Measurements from ENCODE around the gene AADACL3. TPM values are rescaled to one million over a fixed set of nuclear protein-coding genes. Genes with fewer than 3 reads are reported as not detected.

Gene AADACL3
- total RNA-seq, 4 donors from 2014 or later, result 11.6 to 70.4 (median 29.8) TPM

DNA sequence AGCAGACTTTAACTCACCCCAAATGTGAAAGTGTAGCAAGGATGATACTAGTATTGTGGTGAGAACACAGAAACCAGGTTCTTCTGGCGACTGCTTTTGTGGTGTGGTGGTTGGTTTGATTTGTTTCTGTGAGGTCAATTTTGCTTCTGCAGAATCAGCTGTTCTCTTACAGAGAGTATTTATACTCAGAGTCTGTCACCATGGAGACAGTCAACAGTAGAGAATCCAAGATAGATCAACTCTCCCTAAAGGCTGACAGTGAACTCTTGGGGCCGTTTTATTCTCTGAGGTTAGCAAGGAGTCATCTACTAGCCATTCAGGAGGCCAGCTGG is 30.0 kb downstream of the AADACL3 start, which contains the start of gene CFAP107:
Gene CFAP107, plus strand, starts transcription at position 209 of the 332 bp plus-strand sequence. CDS start 231 bp downstream, outside the sequence.
- Histone ChIP-seq H3K9me3 (peaks cover 11% of the 10 kb centered on the region), H3K4me3 (no peak within 1 kb of the TSS), H3K27me3 (no peaks in the 10 kb centered on the region), H3K4me1 (no peaks in the 10 kb centered on the region), H3K36me3 (no peaks in the 10 kb centered on the region), H3K27ac (no peak within 1 kb of the TSS)
- 26% methylated on average over 2 of the region's 2 CpGs for WGBS
- DNase-seq (ENCODE audit: low spot score in 2 of 2), result no peak
- no peak for TF ChIP-seq POLR2A (IDR thresholded peaks at IDR 0.05)
- TF ChIP-seq, protein P1, sequence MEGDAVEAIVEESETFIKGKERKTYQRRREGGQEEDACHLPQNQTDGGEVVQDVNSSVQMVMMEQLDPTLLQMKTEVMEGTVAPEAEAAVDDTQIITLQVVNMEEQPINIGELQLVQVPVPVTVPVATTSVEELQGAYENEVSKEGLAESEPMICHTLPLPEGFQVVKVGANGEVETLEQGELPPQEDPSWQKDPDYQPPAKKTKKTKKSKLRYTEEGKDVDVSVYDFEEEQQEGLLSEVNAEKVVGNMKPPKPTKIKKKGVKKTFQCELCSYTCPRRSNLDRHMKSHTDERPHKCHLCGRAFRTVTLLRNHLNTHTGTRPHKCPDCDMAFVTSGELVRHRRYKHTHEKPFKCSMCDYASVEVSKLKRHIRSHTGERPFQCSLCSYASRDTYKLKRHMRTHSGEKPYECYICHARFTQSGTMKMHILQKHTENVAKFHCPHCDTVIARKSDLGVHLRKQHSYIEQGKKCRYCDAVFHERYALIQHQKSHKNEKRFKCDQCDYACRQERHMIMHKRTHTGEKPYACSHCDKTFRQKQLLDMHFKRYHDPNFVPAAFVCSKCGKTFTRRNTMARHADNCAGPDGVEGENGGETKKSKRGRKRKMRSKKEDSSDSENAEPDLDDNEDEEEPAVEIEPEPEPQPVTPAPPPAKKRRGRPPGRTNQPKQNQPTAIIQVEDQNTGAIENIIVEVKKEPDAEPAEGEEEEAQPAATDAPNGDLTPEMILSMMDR (IDR thresholded peaks at IDR 0.05), result no peak
- TF ChIP-seq EP300 (IDR thresholded peaks at IDR 0.05), result no peak
- no peak for TF ChIP-seq POLR2AphosphoS5 (IDR thresholded peaks at IDR 0.05)

DNA sequence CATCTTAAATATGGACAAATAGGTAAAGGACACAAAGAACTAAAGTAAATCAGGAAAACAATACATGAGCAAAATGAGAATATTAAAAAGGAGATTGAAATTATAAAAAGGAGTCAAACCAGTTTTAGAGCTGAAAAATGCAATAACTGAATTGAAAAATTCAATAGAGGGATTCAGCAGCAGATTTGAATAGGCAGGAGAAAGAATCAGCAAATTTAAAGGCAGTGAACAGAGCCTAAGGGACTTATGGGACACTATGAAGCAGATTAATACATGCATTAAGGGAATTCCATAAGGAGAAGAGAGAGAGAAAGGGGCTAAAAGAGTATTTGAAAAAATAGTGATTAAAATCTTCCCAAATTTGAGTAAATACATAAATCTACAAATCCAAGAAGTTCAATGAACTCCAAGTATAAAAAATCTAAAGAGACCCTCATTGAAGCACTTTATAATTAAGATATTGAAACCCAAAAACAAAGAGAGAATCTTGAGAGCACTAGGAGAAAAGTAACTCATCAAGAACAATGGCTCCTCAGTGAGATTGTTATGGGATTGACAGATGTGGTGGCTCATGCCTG is 33.0 kb downstream of the AADACL3 start:
- H3K36me3 ChIP-seq, result no peaks in the 10 kb centered on the region
- H3K4me1 ChIP-seq, result no peaks in the 10 kb centered on the region

DNA sequence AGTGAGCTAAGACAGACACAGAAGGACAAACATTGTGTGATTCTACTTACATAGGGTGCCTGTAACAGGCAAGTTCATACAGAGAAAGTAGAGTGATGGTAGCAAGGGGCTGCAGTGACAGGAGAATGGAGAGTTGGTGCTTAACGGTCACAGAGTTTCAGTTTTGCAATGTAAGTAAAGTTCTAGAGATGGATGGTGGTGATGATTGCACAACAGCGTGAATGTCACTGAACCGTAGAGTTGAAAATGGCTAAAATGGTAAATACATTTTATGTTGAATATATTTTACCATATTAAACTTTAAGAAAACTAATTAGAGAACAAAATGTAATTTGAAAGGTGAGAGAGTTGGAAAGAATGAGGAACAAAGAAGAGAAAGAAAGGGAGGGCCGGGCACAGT is 38.8 kb downstream of the AADACL3 start:
- no peak overlapping the region for H3K4me3 ChIP-seq
- peaks cover 19% of the 10 kb centered on the region for H3K27me3 ChIP-seq
- H3K4me1 ChIP-seq, result no peaks in the 10 kb centered on the region
- DNase-seq (ENCODE audit: low spot score in 2 of 2), result no peak
- H3K9me3 ChIP-seq, result no peaks in the 10 kb centered on the region
- no peak overlapping the region for H3K27ac ChIP-seq
- TF ChIP-seq POLR2AphosphoS5 (IDR thresholded peaks at IDR 0.05) (no peak), POLR2A (IDR thresholded peaks at IDR 0.05) (no peak), EP300 (IDR thresholded peaks at IDR 0.05) (no peak)
- TF ChIP-seq, protein P1 (IDR thresholded peaks at IDR 0.05), result no peak
- H3K36me3 ChIP-seq, result no peaks in the 10 kb centered on the region
- 90% methylated on average over 4 of the region's 4 CpGs for WGBS

More for the DNA sequence above, 33.0 kb downstream of the AADACL3 start:
- TF ChIP-seq POLR2A (IDR thresholded peaks at IDR 0.05) (no peak), POLR2AphosphoS5 (IDR thresholded peaks at IDR 0.05) (no peak), EP300 (IDR thresholded peaks at IDR 0.05) (no peak)
- TF ChIP-seq, protein P1 (IDR thresholded peaks at IDR 0.05), result no peak
- Histone ChIP-seq H3K4me3 (no peak overlapping the region), H3K27me3 (no peaks in the 10 kb centered on the region), H3K27ac (no peak overlapping the region), H3K9me3 (peaks cover 11% of the 10 kb centered on the region)
- DNase-seq (ENCODE audit: low spot score in 2 of 2), result no peak

DNA sequence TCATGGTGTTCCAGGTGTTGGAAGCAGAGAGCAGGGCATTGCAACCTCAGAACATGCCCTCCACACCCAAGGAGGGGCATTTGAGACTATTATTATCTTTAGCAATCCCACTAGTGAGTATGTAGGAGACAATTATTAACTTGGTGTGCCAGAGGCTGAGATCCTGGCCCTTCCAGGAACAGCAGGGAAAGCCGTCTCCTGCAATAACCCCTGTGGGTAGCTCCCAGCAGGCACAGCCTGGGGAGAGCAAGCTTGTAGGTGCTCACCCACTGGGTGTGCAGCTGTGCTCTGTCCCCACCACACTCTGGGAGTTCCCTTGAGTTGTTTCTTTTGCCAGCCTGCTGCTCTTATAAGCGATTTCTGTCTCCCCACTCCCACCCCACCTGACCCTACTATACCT is 40.4 kb downstream of the AADACL3 start:
- TF ChIP-seq, protein P1 (IDR thresholded peaks at IDR 0.05), result no peak
- TF ChIP-seq POLR2A (IDR thresholded peaks at IDR 0.05), result no peak
- TF ChIP-seq EP300 (IDR thresholded peaks at IDR 0.05), result no peak
- TF ChIP-seq POLR2AphosphoS5 (IDR thresholded peaks at IDR 0.05), result no peak
- H3K36me3 ChIP-seq, result no peaks in the 10 kb centered on the region
- no peak overlapping the region for H3K27ac ChIP-seq
- DNase-seq (ENCODE audit: low spot score in 2 of 2), result no peak
- no peak overlapping the region for H3K4me3 ChIP-seq
- H3K9me3 ChIP-seq, result no peaks in the 10 kb centered on the region
- H3K4me1 ChIP-seq, result no peaks in the 10 kb centered on the region
- H3K27me3 ChIP-seq, result peaks cover 31% of the 10 kb centered on the region
- WGBS, result 58% methylated on average over 2 of the region's 2 CpGs

DNA sequence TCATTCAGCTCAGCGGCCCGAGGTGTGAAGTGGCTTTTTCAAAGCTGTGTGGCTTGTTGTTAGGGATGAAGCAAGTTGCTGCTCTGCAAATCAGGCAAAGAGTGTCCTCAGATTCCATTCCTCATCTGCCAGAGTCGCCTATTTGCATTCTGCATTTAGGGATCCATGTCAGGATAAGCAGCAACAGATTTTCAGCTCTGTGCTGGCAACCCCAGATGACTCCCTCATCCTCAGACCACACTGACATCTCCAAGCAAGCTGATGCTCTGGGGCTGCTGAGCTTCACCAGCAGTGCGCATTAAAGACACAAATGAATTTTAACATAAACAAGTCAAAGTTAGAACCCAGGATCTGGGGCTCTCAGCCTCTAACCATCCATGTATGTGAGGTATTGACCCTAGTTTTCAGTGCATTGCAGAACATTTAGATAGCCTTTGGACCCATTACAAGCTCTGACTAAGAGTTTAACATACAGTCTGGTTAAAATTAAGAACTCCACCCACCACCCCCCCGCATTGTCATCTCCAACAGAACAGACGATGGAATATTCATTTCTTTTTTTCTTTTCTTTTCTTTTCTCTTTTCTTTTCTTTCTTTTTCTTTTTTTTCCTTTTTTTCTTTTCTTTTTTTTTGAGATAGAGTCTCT is 41.0 kb downstream of the AADACL3 start:
- Histone ChIP-seq H3K27me3 (peaks cover 31% of the 10 kb centered on the region), H3K4me1 (no peaks in the 10 kb centered on the region), H3K9me3 (no peaks in the 10 kb centered on the region), H3K4me3 (no peak overlapping the region), H3K27ac (no peak overlapping the region), H3K36me3 (no peaks in the 10 kb centered on the region)
- no peak for TF ChIP-seq POLR2A (IDR thresholded peaks at IDR 0.05)
- TF ChIP-seq POLR2AphosphoS5 (IDR thresholded peaks at IDR 0.05), result no peak
- TF ChIP-seq, protein P1 (IDR thresholded peaks at IDR 0.05), result no peak
- no peak for TF ChIP-seq EP300 (IDR thresholded peaks at IDR 0.05)
- DNase-seq (ENCODE audit: low spot score in 2 of 2), result no peak
- WGBS, result 74% methylated on average over 6 of the region's 6 CpGs

Measured in suprapubic skin (tissue), 4 donors.